Measurements from ENCODE around the gene PRSS36. TPM values are rescaled to one million over a fixed set of nuclear protein-coding genes. Genes with fewer than 3 reads are reported as not detected.
"Not testable (repeated sequence)": the region's sequence is repeated elsewhere in the genome, so short reads cannot be mapped to it uniquely, and the experiment has no call there.

The PRSS36 gene
- total RNA-seq, 1 donor from 2014 or later = 0.74 TPM

GRCh38 chr16:31157136-31157535 is 7.3 kb upstream of the PRSS36 start:
- no peak for TF ChIP-seq CTCF (IDR thresholded peaks at IDR 0.05; ENCODE audit: unreplicated experiment)
- Mint-ChIP-seq H3K27ac (ENCODE audit: unreplicated experiment) (no peak overlapping the region), H3K4me3 (ENCODE audit: unreplicated experiment) (no peak overlapping the region), H3K4me1 (ENCODE audit: unreplicated experiment) (no peaks in the 10 kb centered on the region), H3K27me3 (ENCODE audit: unreplicated experiment) (no peaks in the 10 kb centered on the region), H3K36me3 (ENCODE audit: low read depth, unreplicated experiment) (no peaks in the 10 kb centered on the region), H3K9me3 (ENCODE audit: unreplicated experiment) (no peaks in the 10 kb centered on the region)
- DNase-seq (ENCODE audit: low spot score) = no peak

- H3K4me3 Mint-ChIP-seq (ENCODE audit: unreplicated experiment); H3K36me3 Mint-ChIP-seq (ENCODE audit: low read depth, unreplicated experiment); H3K27ac Mint-ChIP-seq (ENCODE audit: unreplicated experiment); DNase-seq (ENCODE audit: low spot score); H3K4me1 Mint-ChIP-seq (ENCODE audit: unreplicated experiment); H3K27me3 Mint-ChIP-seq (ENCODE audit: unreplicated experiment); H3K9me3 Mint-ChIP-seq (ENCODE audit: unreplicated experiment): not testable (repeated sequence)
These were observed 1.1 kb upstream of the PRSS36 start for GRCh38 chr16:31150976-31151375.

GRCh38 chr16:31149332-31149731 is 534 bp downstream of the PRSS36 start:
- Mint-ChIP-seq H3K9me3 (ENCODE audit: unreplicated experiment) (peaks cover 4% of the 10 kb centered on the region), H3K4me3 (ENCODE audit: unreplicated experiment) (no peak overlapping the region), H3K27me3 (ENCODE audit: unreplicated experiment) (peaks cover 6% of the 10 kb centered on the region), H3K36me3 (ENCODE audit: low read depth, unreplicated experiment) (no peaks in the 10 kb centered on the region), H3K27ac (ENCODE audit: unreplicated experiment) (no peak overlapping the region), H3K4me1 (ENCODE audit: unreplicated experiment) (peaks cover 6% of the 10 kb centered on the region)
- DNase-seq (ENCODE audit: low spot score) = no peak
- no peak for TF ChIP-seq CTCF (IDR thresholded peaks at IDR 0.05; ENCODE audit: unreplicated experiment)

- no peak for DNase-seq (ENCODE audit: low spot score)
- H3K4me1 Mint-ChIP-seq (ENCODE audit: unreplicated experiment) = peaks cover 6% of the 10 kb centered on the region
- peaks cover 8% of the 10 kb centered on the region for H3K27me3 Mint-ChIP-seq (ENCODE audit: unreplicated experiment)
These were observed 970 bp downstream of the PRSS36 start for GRCh38 chr16:31148896-31149295.

GRCh38 chr16:31148281-31148728 is 1.6 kb downstream of the PRSS36 start:
- Mint-ChIP-seq H3K9me3 (ENCODE audit: unreplicated experiment) (peaks cover 4% of the 10 kb centered on the region), H3K4me1 (ENCODE audit: unreplicated experiment) (peaks cover 6% of the 10 kb centered on the region), H3K27ac (ENCODE audit: unreplicated experiment) (no peak overlapping the region), H3K36me3 (ENCODE audit: low read depth, unreplicated experiment) (no peaks in the 10 kb centered on the region), H3K27me3 (ENCODE audit: unreplicated experiment) (peaks cover 13% of the 10 kb centered on the region), H3K4me3 (ENCODE audit: unreplicated experiment) (no peak overlapping the region)
- no peak for DNase-seq (ENCODE audit: low spot score)
- no peak for TF ChIP-seq CTCF (IDR thresholded peaks at IDR 0.05; ENCODE audit: unreplicated experiment)

More at GRCh38 chr16:31148896-31149295, 970 bp downstream of the PRSS36 start:
- Mint-ChIP-seq H3K9me3 (ENCODE audit: unreplicated experiment) (peaks cover 4% of the 10 kb centered on the region), H3K27ac (ENCODE audit: unreplicated experiment) (no peak overlapping the region), H3K36me3 (ENCODE audit: low read depth, unreplicated experiment) (no peaks in the 10 kb centered on the region), H3K4me3 (ENCODE audit: unreplicated experiment) (no peak overlapping the region)
- TF ChIP-seq CTCF (IDR thresholded peaks at IDR 0.05; ENCODE audit: unreplicated experiment) = no peak

Data from endothelial cell (in vitro differentiated cells).